Gastrocnemius medialis (tissue), 4 donors: ENCODE measurements around the gene SIK3. TPM values are rescaled to one million over a fixed set of nuclear protein-coding genes. Genes with fewer than 3 reads are reported as not detected.

Experiments used
- ATAC-seq, 2 donors: fragments of 150-250 bp; one replicate each; pipeline ENCODE4 v1.9.1; 2016
- DNase-seq, 2 donors: peaks; one replicate each; pipeline ENCODE4 v3.0.0-alpha.2; 2019
- H3K27ac ChIP-seq, 4 donors: fragments of 200-600 bp; sonication (generic); 1 replicate in 1 of 4; 2 replicates in 3 of 4; pipeline ENCODE4 v1.5.1; 2016 to 2018; ENCODE audit warnings: mild to moderate bottlenecking in 2 of 4, moderate library complexity in 1 of 4
- H3K27me3 ChIP-seq, 3 donors: fragments of 200-600 bp; sonication (generic) in 2 of 3; 1 replicate in 1 of 3; 2 replicates in 2 of 3; pipeline versions ENCODE4 v1.5.1 to v1.6.0; 2016 to 2019; ENCODE audit warnings: mild to moderate bottlenecking in 1 of 3, moderate library complexity in 1 of 3
- H3K36me3 ChIP-seq, 2 donors: fragments of 200-600 bp; sonication (generic) in 1 of 2; one replicate each; pipeline ENCODE4 v1.5.1; 2017 to 2018
- H3K4me1 ChIP-seq, 2 donors: fragments of 200-600 bp; sonication (generic) in 1 of 2; one replicate each; pipeline ENCODE4 v1.5.1; 2016 to 2017; ENCODE audit warnings: mild to moderate bottlenecking in 2 of 2
- H3K4me3 ChIP-seq, 4 donors: fragments of 200-600 bp; sonication (generic) in 3 of 4; 1 replicate in 1 of 4; 2 replicates in 3 of 4; pipeline ENCODE4 v1.5.1; 2016 to 2019; ENCODE audit warnings: mild to moderate bottlenecking in 2 of 4
- H3K9me3 ChIP-seq, 3 donors: fragments of 200-600 bp; sonication (generic) in 2 of 3; 1 replicate in 1 of 3; 2 replicates in 2 of 3; pipeline ENCODE4 v1.5.1; 2016 to 2019
- CTCF ChIP-seq, 5 experiments: fragments of 450-650 bp in 3 of 5; fragments of 200-600 bp in 2 of 5; sonication (generic) in 2 of 5; IDR thresholded peaks in 4 of 5; conservative IDR thresholded peaks in 1 of 5; 1 replicate in 4 of 5; 2 replicates in 1 of 5; pipeline ENCODE4 v1.5.1; 2016 to 2019; ENCODE audit warnings: antibody characterized with exemption in 5 of 5, mild to moderate bottlenecking in 3 of 5, moderate library complexity in 3 of 5
- POLR2A ChIP-seq, 2 donors: fragments of 450-650 bp; IDR thresholded peaks; one replicate each; pipeline ENCODE4 v1.6.1; 2017; ENCODE audit warnings: antibody characterized with exemption in 2 of 2, mild to moderate bottlenecking in 2 of 2, moderate library complexity in 2 of 2
- in situ Hi-C, 4 donors: fragments of 200-750 bp; cut with MboI; loops; one replicate each; pipeline versions ENCODE4 v1.15.0 to v1.8.0; 2017; ENCODE audit warnings: low sequenced_read_pairs in 4 of 4
- intact Hi-C: fragments of 100-400 bp; cut with DNase I; formaldehyde crosslinking; loops from one replicate; pipeline ENCODE4 v1.15.1; 2023; ENCODE audit warnings: low total_unique reads
- total RNA-seq, 4 donors: library from RNA; depleted of rRNA; stranded (reverse); fragments of >200 nt; gene quantifications; one replicate each; pipeline versions ENCODE4 v1.1.0 to v1.2.3, GENCODE V29; 2016

Gene SIK3
- total RNA-seq, 4 donors from 2014 or later: 34.4 to 42.4 (median 37.2) TPM

- in situ Hi-C loops: loop anchor here in 1 of 4 donors (10.0 kb wide), 1 partner anchor 365 kb away; the partner anchor contains the start of genes PCSK7 and RNF214
- TF ChIP-seq CTCF (IDR thresholded peaks at IDR 0.05 in 4 of 5, conservative IDR thresholded peaks at IDR 0.05 in 1 of 5) (no peak), POLR2A (IDR thresholded peaks at IDR 0.05) (no peak)
- Histone ChIP-seq H3K4me3 (no peak overlapping the region), H3K27me3 (no peaks in the 10 kb centered on the region), H3K4me1 (peaks cover 30 to 46% of the 10 kb centered on the region in 2 donors), H3K36me3 (peaks cover 0 to 50% of the 10 kb centered on the region in 2 donors), H3K27ac (no peak overlapping the region), H3K9me3 (no peaks in the 10 kb centered on the region)
- no peak for DNase-seq
- intact Hi-C loops: loop anchor here (1.0 kb wide), 1 partner anchor 37 kb away; no protein-coding TSS in a partner anchor
- no peak for ATAC-seq
Measured at GRCh38 chr11:116869610-116870009, 228.6 kb downstream of the SIK3 start.

GRCh38 chr11:116868066-116868465 is 230.2 kb downstream of the SIK3 start:
- in situ Hi-C loops (no loop called here), intact Hi-C loops (no loop called here)
- DNase-seq (no peak), ATAC-seq (peak; percentile 38 to 77)
- Histone ChIP-seq H3K4me3 (no peak overlapping the region), H3K4me1 (peaks cover 30 to 42% of the 10 kb centered on the region in 2 donors), H3K9me3 (no peaks in the 10 kb centered on the region), H3K27ac (peak overlapping the region; percentile 4 to 72 (median 33)), H3K36me3 (peaks cover 0 to 56% of the 10 kb centered on the region in 2 donors), H3K27me3 (no peaks in the 10 kb centered on the region)
- TF ChIP-seq CTCF (IDR thresholded peaks at IDR 0.05 in 4 of 5, conservative IDR thresholded peaks at IDR 0.05 in 1 of 5) (no peak), POLR2A (IDR thresholded peaks at IDR 0.05) (no peak)

- H3K27me3 ChIP-seq: no peaks in the 10 kb centered on the region
- H3K4me3 ChIP-seq: no peak overlapping the region
- TF ChIP-seq CTCF (IDR thresholded peaks at IDR 0.05 in 4 of 5, conservative IDR thresholded peaks at IDR 0.05 in 1 of 5): no peak
- TF ChIP-seq POLR2A (IDR thresholded peaks at IDR 0.05): no peak
- peaks cover 30 to 42% of the 10 kb centered on the region in 2 donors for H3K4me1 ChIP-seq
- intact Hi-C loops: no loop called here
- ATAC-seq (peak; percentile 65 to 76), DNase-seq (peak in 1 of 2 donors; percentile 40)
- in situ Hi-C loops: no loop called here
- H3K36me3 ChIP-seq: peaks cover 0 to 53% of the 10 kb centered on the region in 2 donors
- no peaks in the 10 kb centered on the region for H3K9me3 ChIP-seq
- peak overlapping the region; percentile 4 to 72 (median 33) for H3K27ac ChIP-seq
Measured at GRCh38 chr11:116867619-116868018, 230.6 kb downstream of the SIK3 start.

GRCh38 chr11:116866804-116867455 is 231.3 kb downstream of the SIK3 start:
- TF ChIP-seq CTCF (IDR thresholded peaks at IDR 0.05 in 4 of 5, conservative IDR thresholded peaks at IDR 0.05 in 1 of 5) (no peak), POLR2A (IDR thresholded peaks at IDR 0.05) (no peak)
- DNase-seq (no peak), ATAC-seq (no peak)
- H3K4me1 ChIP-seq: peaks cover 30 to 42% of the 10 kb centered on the region in 2 donors
- in situ Hi-C loops: no loop called here
- no peaks in the 10 kb centered on the region for H3K9me3 ChIP-seq
- no peaks in the 10 kb centered on the region for H3K27me3 ChIP-seq
- H3K4me3 ChIP-seq: no peak overlapping the region
- peaks cover 0 to 53% of the 10 kb centered on the region in 2 donors for H3K36me3 ChIP-seq
- H3K27ac ChIP-seq: no peak overlapping the region
- intact Hi-C loops: no loop called here
